Measurements from ENCODE around the gene TCF7.
"Not testable (repeated sequence)": the region's sequence is repeated elsewhere in the genome, so short reads cannot be mapped to it uniquely, and the experiment has no call there.

Gene TCF7

GRCh38 chr5:134145779-134146581 is 31.5 kb downstream of the TCF7 start:
- peak; percentile 52 for DNase-seq

DNA sequence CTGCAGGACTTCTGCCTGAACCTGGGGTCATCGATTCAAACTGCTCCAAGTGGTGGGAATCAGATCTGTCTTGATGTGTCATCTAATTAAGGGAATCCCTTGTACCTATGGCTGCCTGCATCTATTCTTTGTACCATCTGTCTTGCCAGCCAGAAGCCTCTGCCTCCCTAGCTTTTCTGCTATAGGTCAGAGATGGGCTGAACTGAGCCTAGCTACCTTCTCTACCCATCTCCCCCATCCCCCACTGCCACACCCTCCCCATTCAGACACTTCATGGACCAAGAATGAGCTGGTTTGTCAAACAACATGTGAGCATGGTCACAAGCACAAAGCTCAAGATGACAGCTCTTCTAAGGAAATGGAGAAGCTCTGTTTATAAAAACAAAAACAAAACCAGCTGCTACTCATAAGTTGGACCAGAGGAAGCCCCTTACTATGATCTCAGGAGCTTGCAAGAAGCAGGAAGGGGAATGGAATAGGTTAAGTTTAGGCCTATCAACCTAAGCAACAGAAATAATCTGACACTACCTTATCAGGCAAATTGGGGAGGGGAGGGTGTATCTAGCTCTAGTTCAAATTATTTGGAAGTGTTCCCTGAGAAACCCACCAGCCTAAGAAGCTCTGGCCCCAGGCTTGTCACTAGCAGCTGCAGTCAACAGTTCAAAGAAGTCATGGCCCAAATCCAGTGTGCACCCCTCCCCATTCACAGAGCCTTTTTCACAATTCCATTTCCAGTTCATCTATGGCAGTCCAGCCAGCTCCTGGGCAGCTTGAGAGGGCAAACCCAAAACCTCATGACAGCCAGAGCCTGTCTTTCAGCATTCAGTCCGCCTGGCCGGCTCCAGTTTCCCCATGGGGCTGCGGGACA is 32.4 kb downstream of the TCF7 start:
- DNase-seq: no peak

DNA sequence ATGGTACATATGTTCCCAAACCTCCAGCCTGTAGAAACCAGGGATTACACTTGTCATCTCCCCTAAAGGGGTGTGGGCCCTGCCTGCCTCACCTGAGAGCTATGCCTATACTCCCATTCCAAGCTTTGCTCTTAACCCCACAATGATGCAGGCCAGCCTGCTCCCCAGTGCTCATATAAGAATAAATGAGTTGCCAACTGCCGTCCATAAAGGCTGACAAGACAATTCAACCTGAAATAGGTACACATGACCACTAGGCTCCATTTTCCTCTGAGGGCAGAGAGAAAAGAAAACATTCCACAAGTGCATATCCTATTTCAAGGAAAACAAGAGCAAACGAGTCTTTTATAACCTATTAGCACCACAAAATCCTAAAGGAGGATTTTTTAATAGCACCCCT is 33.8 kb downstream of the TCF7 start:
- no peak for DNase-seq

DNA sequence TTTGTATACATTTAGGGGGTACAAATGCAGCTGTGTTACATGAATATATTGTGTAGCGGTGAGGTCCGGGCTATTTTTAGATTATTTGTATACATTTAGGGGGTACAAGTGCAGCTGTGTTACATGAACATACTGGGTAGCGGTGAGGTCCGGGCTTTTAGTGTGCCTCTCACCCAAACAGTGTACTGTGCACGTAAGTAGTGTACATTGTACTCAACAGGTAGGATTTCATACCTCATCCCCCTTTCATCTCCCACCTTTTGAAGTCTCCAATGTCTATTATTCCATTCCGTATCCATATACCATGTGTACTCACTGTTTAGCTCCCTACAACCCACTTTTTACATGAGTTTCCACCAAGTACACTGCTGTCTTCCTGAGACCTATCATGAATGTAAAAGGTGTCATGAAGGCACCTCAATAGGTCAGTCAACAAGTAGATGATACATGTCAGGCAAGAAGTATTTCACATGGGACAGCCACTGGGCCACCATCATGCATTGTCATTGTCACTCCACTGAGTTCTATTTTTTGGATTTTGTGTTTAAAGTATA is 34.6 kb downstream of the TCF7 start:
- no peak for DNase-seq

- no peak for DNase-seq
These were observed 35.3 kb downstream of the TCF7 start for GRCh38 chr5:134149571-134150303.

DNA sequence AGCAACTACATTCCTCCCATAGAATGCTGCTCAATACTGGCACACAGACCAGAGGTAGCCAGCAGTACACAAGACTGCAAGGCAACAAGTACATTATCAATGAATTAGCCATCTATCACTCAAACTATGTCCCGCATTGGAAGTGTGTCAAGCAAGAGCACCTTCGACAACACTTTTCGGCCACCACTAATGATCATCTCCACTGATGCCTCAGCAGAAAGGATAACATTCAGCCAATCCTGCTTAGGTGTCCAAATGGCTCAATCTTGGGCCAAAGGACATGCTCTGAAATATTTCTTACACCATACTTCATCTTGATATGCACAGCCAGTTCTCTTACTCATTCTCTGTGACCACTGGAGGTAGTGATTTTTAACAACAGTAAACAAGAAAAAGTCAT is 37.2 kb downstream of the TCF7 start:
- DNase-seq: no peak

- not testable (repeated sequence) for DNase-seq
These were observed 37.8 kb downstream of the TCF7 start for GRCh38 chr5:134152173-134152832.

GRCh38 chr5:134153241-134153640 is 38.8 kb downstream of the TCF7 start:
- DNase-seq: no peak

- no peak for DNase-seq
These were observed 39.2 kb downstream of the TCF7 start for GRCh38 chr5:134153657-134154056.

GRCh38 chr5:134161513-134162395 is 47.3 kb downstream of the TCF7 start:
- DNase-seq: no peak

DNA sequence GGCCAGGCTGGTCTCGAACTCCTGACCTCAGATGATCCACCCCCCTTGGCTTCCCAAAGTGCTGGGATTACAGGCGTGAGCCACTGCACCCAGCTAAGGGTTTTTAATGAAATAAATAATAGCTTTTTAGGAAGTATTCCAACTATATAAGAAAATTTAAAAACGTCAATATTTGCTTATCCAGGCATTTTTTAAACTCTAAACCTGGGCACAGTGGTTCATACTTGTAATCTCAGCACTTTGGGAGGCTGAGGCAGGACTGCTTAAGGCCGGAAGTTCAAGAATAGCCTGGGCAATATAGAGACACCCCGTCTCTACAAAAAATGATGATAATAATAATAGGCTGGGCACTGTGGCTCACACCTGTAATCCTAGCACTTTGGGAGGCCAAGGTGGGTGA is 48.1 kb downstream of the TCF7 start:
- no peak for DNase-seq

GRCh38 chr5:134171972-134172371 is 57.5 kb downstream of the TCF7 start:
- no peak for DNase-seq

- peak; percentile 43 for DNase-seq
These were observed 60.7 kb downstream of the TCF7 start for GRCh38 chr5:134174841-134175839.

- no peak for DNase-seq
These were observed 61.5 kb downstream of the TCF7 start for GRCh38 chr5:134175921-134176510.

DNA sequence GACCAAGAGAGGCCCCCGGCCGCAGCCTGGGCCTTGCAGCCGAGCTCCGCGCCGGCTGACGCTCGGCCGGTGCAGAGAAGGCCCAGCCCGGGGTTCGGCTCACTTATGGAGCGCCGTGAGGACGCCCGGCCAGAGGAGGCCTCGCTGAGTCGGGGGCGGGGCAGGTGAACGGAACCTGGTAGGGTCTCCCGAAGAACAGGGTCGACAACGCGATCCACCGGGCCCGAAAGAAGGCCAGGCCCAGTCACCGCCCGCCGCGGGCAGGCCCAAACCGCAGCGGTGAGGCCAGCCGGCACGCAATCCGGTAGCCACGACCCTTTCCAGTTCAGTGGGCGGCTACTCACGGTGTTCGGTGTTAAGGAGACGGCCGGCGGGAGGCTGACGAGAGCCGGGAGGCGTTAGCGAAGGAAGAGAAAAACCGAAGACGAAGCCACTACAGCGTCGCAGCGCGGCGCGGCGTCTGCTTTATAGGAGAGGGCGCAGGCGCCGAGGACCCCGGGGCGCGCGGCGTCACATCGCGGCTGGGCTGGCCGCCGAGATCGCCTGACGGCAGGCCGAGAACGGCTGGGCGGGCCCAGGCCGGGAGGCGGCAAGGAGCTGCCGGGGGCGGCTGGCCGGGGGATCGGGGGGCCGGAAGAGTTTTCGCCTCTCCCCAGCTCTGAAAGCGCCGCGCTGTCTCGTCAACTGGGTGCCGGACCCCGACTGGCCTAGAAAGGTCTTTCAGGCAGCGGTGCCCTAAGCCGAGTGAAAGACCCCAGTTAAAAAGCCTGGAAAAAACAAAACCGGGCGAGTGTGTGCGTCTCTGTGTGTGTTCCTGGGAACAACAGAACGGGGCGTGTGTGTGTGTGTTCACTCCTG is 62.3 kb downstream of the TCF7 start, which contains the start of gene SKP1:
SKP1 (minus strand) TSS at position 440 of the 858 bp plus-strand sequence. CDS start 2,928 bp downstream, outside the sequence.
- peak; percentile 67 for DNase-seq

- DNase-seq: peak; percentile 41
These were observed 63.1 kb downstream of the TCF7 start for GRCh38 chr5:134177369-134178095.

GRCh38 chr5:134178096-134178419 is 63.6 kb downstream of the TCF7 start:
- no peak for DNase-seq

- no peak for DNase-seq
These were observed 69.0 kb downstream of the TCF7 start for GRCh38 chr5:134183481-134183880.
